Vagina (tissue), 2 donors: Measurements from ENCODE around the gene CES4A. TPM values are rescaled to one million over a fixed set of nuclear protein-coding genes. Genes with fewer than 3 reads are reported as not detected.

ENCODE experiments used
- DNase-seq, 2 donors: peaks; one replicate each; pipeline ENCODE4 v3.0.0-alpha.2; 2017; ENCODE audit errors: extremely low spot score in 2 of 2
- H3K27ac ChIP-seq: fragments of 200-600 bp; sonication (generic); one replicate; pipeline ENCODE4 v1.5.1; 2019
- H3K27me3 ChIP-seq: fragments of 200-600 bp; sonication (generic); one replicate; pipeline ENCODE4 v1.5.1; 2019
- H3K36me3 ChIP-seq, 2 donors: fragments of 200-600 bp; sonication (generic); one replicate each; pipeline ENCODE4 v1.5.1; 2017 to 2019
- H3K4me1 ChIP-seq: fragments of 200-600 bp; sonication (generic); one replicate; pipeline ENCODE4 v1.5.1; 2019
- H3K4me3 ChIP-seq, 2 donors: fragments of 200-600 bp; sonication (generic); 1 replicate in 1 of 2; 2 replicates in 1 of 2; pipeline ENCODE4 v1.5.1; 2016 to 2019
- H3K9me3 ChIP-seq: fragments of 200-600 bp; sonication (generic); one replicate; pipeline ENCODE4 v1.5.1; 2019
- CTCF ChIP-seq, 3 experiments: fragments of 450-650 bp in 2 of 3; fragments of 200-600 bp in 1 of 3; sonication (generic) in 1 of 3; IDR thresholded peaks; one replicate each; pipeline ENCODE4 v1.5.1; 2017 to 2019; ENCODE audit warnings: antibody characterized with exemption in 3 of 3, mild to moderate bottlenecking in 2 of 3, moderate library complexity in 2 of 3
- POLR2A ChIP-seq, 2 donors: fragments of 450-650 bp; IDR thresholded peaks; one replicate each; pipeline ENCODE4 v1.6.1; 2017; ENCODE audit warnings: antibody characterized with exemption in 2 of 2, mild to moderate bottlenecking in 2 of 2, moderate library complexity in 2 of 2
- POLR2AphosphoS5 ChIP-seq, 2 donors: sonication (generic); formaldehyde crosslinking; IDR thresholded peaks; one replicate each; pipeline ENCODE4 v1.9.0; 2017; ENCODE audit warnings: antibody characterized with exemption in 2 of 2, mild to moderate bottlenecking in 2 of 2, low read depth in 1 of 2; ENCODE audit not compliant: insufficient read depth in 1 of 2
- intact Hi-C: fragments of 100-400 bp; cut with DNase I; formaldehyde crosslinking; loops from one replicate; pipeline ENCODE4 v1.15.1; 2023
- total RNA-seq: library from RNA; depleted of rRNA; stranded (reverse); fragments of >200 nt; gene quantifications from one replicate; pipeline ENCODE4 v1.2.3, GENCODE V29; 2016

CES4A gene
- total RNA-seq, 1 donor from 2014 or later = 12.5 TPM

GRCh38 chr16:67017421-67017750, 29.0 kb downstream of the CES4A start:
- Histone ChIP-seq H3K9me3 (no peaks in the 10 kb centered on the region), H3K4me1 (peaks cover 23% of the 10 kb centered on the region), H3K36me3 (no peaks in the 10 kb centered on the region), H3K27ac (no peak overlapping the region), H3K27me3 (no peaks in the 10 kb centered on the region), H3K4me3 (no peak overlapping the region)
- DNase-seq = no peak
- intact Hi-C loops = loop anchor here (5.0 kb wide), 1 partner anchor 175 kb away; the partner anchor contains the start of genes E2F4 and EXOC3L1
- TF ChIP-seq POLR2AphosphoS5 (IDR thresholded peaks at IDR 0.05; ENCODE audit: insufficient read depth in 1 of 2, low read depth in 1 of 2) (no peak), POLR2A (IDR thresholded peaks at IDR 0.05) (no peak), CTCF (IDR thresholded peaks at IDR 0.05) (no peak)

- Histone ChIP-seq H3K9me3 (no peaks in the 10 kb centered on the region), H3K27me3 (no peaks in the 10 kb centered on the region), H3K4me1 (peaks cover 20% of the 10 kb centered on the region), H3K4me3 (no peak overlapping the region), H3K36me3 (no peaks in the 10 kb centered on the region), H3K27ac (no peak overlapping the region)
- no peak for TF ChIP-seq POLR2AphosphoS5 (IDR thresholded peaks at IDR 0.05; ENCODE audit: insufficient read depth in 1 of 2, low read depth in 1 of 2)
- TF ChIP-seq CTCF (IDR thresholded peaks at IDR 0.05) = peak in 2 of 3 experiments; percentile 13 to 58
- intact Hi-C loops = loop anchor here (5.0 kb wide), 1 partner anchor 174 kb away; the partner anchor contains the start of genes E2F4 and EXOC3L1
- peak in 1 of 2 donors; percentile 58 for DNase-seq
These were observed 29.6 kb downstream of the CES4A start for GRCh38 chr16:67017810-67018488.

GRCh38 chr16:67019171-67019570, 30.8 kb downstream of the CES4A start:
- H3K4me1 ChIP-seq = peaks cover 9% of the 10 kb centered on the region
- TF ChIP-seq POLR2AphosphoS5 (IDR thresholded peaks at IDR 0.05; ENCODE audit: insufficient read depth in 1 of 2, low read depth in 1 of 2) = no peak
- no peak for TF ChIP-seq CTCF (IDR thresholded peaks at IDR 0.05)
- no peak for TF ChIP-seq POLR2A (IDR thresholded peaks at IDR 0.05)

GRCh38 chr16:67021321-67021720, 32.9 kb downstream of the CES4A start:
- no peak for DNase-seq
- Histone ChIP-seq H3K4me3 (no peak overlapping the region), H3K27ac (no peak overlapping the region), H3K4me1 (no peaks in the 10 kb centered on the region), H3K36me3 (no peaks in the 10 kb centered on the region), H3K9me3 (no peaks in the 10 kb centered on the region), H3K27me3 (no peaks in the 10 kb centered on the region)
- TF ChIP-seq POLR2A (IDR thresholded peaks at IDR 0.05) = no peak
- intact Hi-C loops = no loop called here

More at GRCh38 chr16:67019171-67019570, 30.8 kb downstream of the CES4A start:
- intact Hi-C loops = loop anchor here (5.0 kb wide), 1 partner anchor 173 kb away; the partner anchor contains the start of genes E2F4 and EXOC3L1
- Histone ChIP-seq H3K4me3 (no peak overlapping the region), H3K36me3 (no peaks in the 10 kb centered on the region), H3K9me3 (no peaks in the 10 kb centered on the region), H3K27ac (no peak overlapping the region), H3K27me3 (no peaks in the 10 kb centered on the region)
- peak in 1 of 2 donors; percentile 71 for DNase-seq

- TF ChIP-seq CTCF (IDR thresholded peaks at IDR 0.05) (no peak), POLR2A (IDR thresholded peaks at IDR 0.05) (no peak), POLR2AphosphoS5 (IDR thresholded peaks at IDR 0.05; ENCODE audit: insufficient read depth in 1 of 2, low read depth in 1 of 2) (no peak)
- Histone ChIP-seq H3K9me3 (no peaks in the 10 kb centered on the region), H3K36me3 (no peaks in the 10 kb centered on the region), H3K4me3 (no peak overlapping the region), H3K27me3 (no peaks in the 10 kb centered on the region), H3K4me1 (no peaks in the 10 kb centered on the region), H3K27ac (no peak overlapping the region)
- no peak for DNase-seq
- intact Hi-C loops = no loop called here
These were observed 34.3 kb downstream of the CES4A start for GRCh38 chr16:67022531-67023214.
